Activated CD8-positive, alpha-beta T cell treated with anti-CD3 and anti-CD28 coated beads, Interleukin-2, amount 10 ng/mL, durations not matched to agents 7 days and 5 days (primary cell): ENCODE data around the gene LGI2. TPM values are rescaled to one million over a fixed set of nuclear protein-coding genes. Genes with fewer than 3 reads are reported as not detected.
"Not testable (repeated sequence)": the region's sequence is repeated elsewhere in the genome, so short reads cannot be mapped to it uniquely, and the experiment has no call there.

Experiments used
- ATAC-seq: fragments of 150-1000 bp; cut with Tn5 transposase; one replicate; pipeline ENCODE4 v1.10.0; 2021; ENCODE audit warnings: moderate library complexity
- CTCF ChIA-PET: fragments of 350-600 bp; sonication (Branson Sonifier 250); formaldehyde crosslinking; loops from one replicate; lab custom pipeline; 2021; ENCODE audit warnings: antibody characterized with exemption; lab: Charles Lee
- POLR2A ChIA-PET: fragments of 350-600 bp; sonication (Branson Sonifier 250); formaldehyde crosslinking; loops from one replicate; lab custom pipeline; 2021; ENCODE audit warnings: antibody characterized with exemption; lab: Charles Lee
- DNase-seq: peaks from one replicate; pipeline ENCODE4 v3.0.0-alpha.2; 2020
- H3K27ac Mint-ChIP-seq: one replicate; pipeline ENCODE4 v1.8.0; 2021; ENCODE audit warnings: mild to moderate bottlenecking, mixed read lengths
- H3K27me3 Mint-ChIP-seq: one replicate; pipeline ENCODE4 v1.8.0; 2021; ENCODE audit warnings: low read depth, mixed read lengths
- H3K36me3 Mint-ChIP-seq: one replicate; pipeline ENCODE4 v1.8.0; 2021; ENCODE audit warnings: low read depth, mixed read lengths
- H3K4me1 Mint-ChIP-seq: one replicate; pipeline ENCODE4 v1.8.0; 2021; ENCODE audit warnings: low read depth, mixed read lengths
- H3K4me3 Mint-ChIP-seq: one replicate; pipeline ENCODE4 v1.8.0; 2021; ENCODE audit warnings: mild to moderate bottlenecking, mixed read lengths
- H3K9me3 Mint-ChIP-seq: one replicate; pipeline ENCODE4 v1.8.0; 2022; ENCODE audit warnings: mixed read lengths; ENCODE audit not compliant: insufficient read depth
- total RNA-seq, 2 experiments: library from RNA; stranded (reverse); gene quantifications; one replicate each; pipeline ENCODE4 v1.2.3, GENCODE V29; 2021

The LGI2 gene
- total RNA-seq, 2 experiments from 2014 or later = not detected

- ChIA-PET POLR2A (no interaction called here), CTCF (no interaction called here)
- Mint-ChIP-seq H3K9me3 (no peaks in the 10 kb centered on the region), H3K4me3 (no peak overlapping the region), H3K27ac (no peak overlapping the region), H3K27me3 (no peaks in the 10 kb centered on the region), H3K4me1 (no peaks in the 10 kb centered on the region), H3K36me3 (no peaks in the 10 kb centered on the region)
- ATAC-seq (no peak), DNase-seq (no peak)
Observed at GRCh38 chr4:25063116-25063515, 32.4 kb upstream of the LGI2 start.

- H3K9me3 Mint-ChIP-seq = no peaks in the 10 kb centered on the region
- H3K36me3 Mint-ChIP-seq = no peaks in the 10 kb centered on the region
- no peak overlapping the region for H3K4me3 Mint-ChIP-seq
- no peak overlapping the region for H3K27ac Mint-ChIP-seq
- ChIA-PET POLR2A (no interaction called here), CTCF (no interaction called here)
- ATAC-seq (no peak), DNase-seq (no peak)
- peaks cover under 1% of the 10 kb centered on the region for H3K27me3 Mint-ChIP-seq
- no peaks in the 10 kb centered on the region for H3K4me1 Mint-ChIP-seq
Observed at GRCh38 chr4:25062098-25062497, 31.4 kb upstream of the LGI2 start.

- DNase-seq = no peak
- H3K27me3 Mint-ChIP-seq = peaks cover 3% of the 10 kb centered on the region
- CTCF ChIA-PET = no interaction called here
- H3K9me3 Mint-ChIP-seq = no peaks in the 10 kb centered on the region
- no peak overlapping the region for H3K27ac Mint-ChIP-seq
- no peak overlapping the region for H3K4me3 Mint-ChIP-seq
- POLR2A ChIA-PET = no interaction called here
- ATAC-seq = no peak
- H3K36me3 Mint-ChIP-seq = no peaks in the 10 kb centered on the region
- no peaks in the 10 kb centered on the region for H3K4me1 Mint-ChIP-seq
Observed at GRCh38 chr4:25061602-25062001, 30.9 kb upstream of the LGI2 start.

- ATAC-seq = no peak
- no peaks in the 10 kb centered on the region for H3K36me3 Mint-ChIP-seq
- POLR2A ChIA-PET = no interaction called here
- no peak overlapping the region for H3K4me3 Mint-ChIP-seq
- H3K27me3 Mint-ChIP-seq = peaks cover 3% of the 10 kb centered on the region
- no peaks in the 10 kb centered on the region for H3K4me1 Mint-ChIP-seq
- DNase-seq = no peak
- H3K9me3 Mint-ChIP-seq = no peaks in the 10 kb centered on the region
- no peak overlapping the region for H3K27ac Mint-ChIP-seq
- CTCF ChIA-PET = no interaction called here
Observed at GRCh38 chr4:25060963-25061340, 30.2 kb upstream of the LGI2 start.

GRCh38 chr4:25060241-25060962 lies 29.7 kb upstream of the LGI2 start:
- Mint-ChIP-seq H3K4me1 (no peaks in the 10 kb centered on the region), H3K36me3 (no peaks in the 10 kb centered on the region), H3K4me3 (no peak overlapping the region), H3K9me3 (no peaks in the 10 kb centered on the region), H3K27me3 (peaks cover 3% of the 10 kb centered on the region), H3K27ac (no peak overlapping the region)
- POLR2A ChIA-PET = no interaction called here
- ATAC-seq (no peak), DNase-seq (no peak)
- CTCF ChIA-PET = no interaction called here

GRCh38 chr4:25059791-25060190 lies 29.0 kb upstream of the LGI2 start:
- Mint-ChIP-seq H3K9me3 (no peaks in the 10 kb centered on the region), H3K4me1 (no peaks in the 10 kb centered on the region), H3K27ac (no peak overlapping the region), H3K36me3 (no peaks in the 10 kb centered on the region), H3K4me3 (no peak overlapping the region), H3K27me3 (peaks cover 3% of the 10 kb centered on the region)
- ATAC-seq (no peak), DNase-seq (no peak)
- CTCF ChIA-PET = no interaction called here
- POLR2A ChIA-PET = no interaction called here

GRCh38 chr4:25058796-25059195 lies 28.1 kb upstream of the LGI2 start:
- no peak for ATAC-seq
- ChIA-PET CTCF (no interaction called here), POLR2A (no interaction called here)
- Mint-ChIP-seq H3K27ac (no peak overlapping the region), H3K4me1 (no peaks in the 10 kb centered on the region), H3K36me3 (no peaks in the 10 kb centered on the region), H3K4me3 (no peak overlapping the region), H3K9me3 (no peaks in the 10 kb centered on the region), H3K27me3 (peaks cover 3% of the 10 kb centered on the region)
- DNase-seq = no peak

GRCh38 chr4:25057299-25057698 lies 26.6 kb upstream of the LGI2 start:
- H3K4me3 Mint-ChIP-seq = no peak overlapping the region
- H3K9me3 Mint-ChIP-seq = no peaks in the 10 kb centered on the region
- ATAC-seq (no peak), DNase-seq (no peak)
- no peak overlapping the region for H3K27ac Mint-ChIP-seq
- H3K4me1 Mint-ChIP-seq = no peaks in the 10 kb centered on the region
- CTCF ChIA-PET = no interaction called here
- peaks cover 3% of the 10 kb centered on the region for H3K27me3 Mint-ChIP-seq
- no peaks in the 10 kb centered on the region for H3K36me3 Mint-ChIP-seq
- POLR2A ChIA-PET = no interaction called here

GRCh38 chr4:25052037-25052436 lies 21.3 kb upstream of the LGI2 start:
- H3K27ac Mint-ChIP-seq, POLR2A ChIA-PET, H3K36me3 Mint-ChIP-seq, H3K9me3 Mint-ChIP-seq, H3K27me3 Mint-ChIP-seq, H3K4me1 Mint-ChIP-seq, ATAC-seq, H3K4me3 Mint-ChIP-seq, DNase-seq, CTCF ChIA-PET: not testable (repeated sequence)

GRCh38 chr4:25051534-25051933 lies 20.8 kb upstream of the LGI2 start:
- DNase-seq (no peak), ATAC-seq (no peak)
- no peaks in the 10 kb centered on the region for H3K4me1 Mint-ChIP-seq
- H3K27me3 Mint-ChIP-seq = no peaks in the 10 kb centered on the region
- H3K9me3 Mint-ChIP-seq = no peaks in the 10 kb centered on the region
- POLR2A ChIA-PET = no interaction called here
- CTCF ChIA-PET = no interaction called here
- no peak overlapping the region for H3K27ac Mint-ChIP-seq
- no peaks in the 10 kb centered on the region for H3K36me3 Mint-ChIP-seq
- no peak overlapping the region for H3K4me3 Mint-ChIP-seq

- no peaks in the 10 kb centered on the region for H3K9me3 Mint-ChIP-seq
- ChIA-PET POLR2A (no interaction called here), CTCF (no interaction called here)
- no peak overlapping the region for H3K27ac Mint-ChIP-seq
- no peaks in the 10 kb centered on the region for H3K4me1 Mint-ChIP-seq
- H3K36me3 Mint-ChIP-seq = no peaks in the 10 kb centered on the region
- H3K4me3 Mint-ChIP-seq = no peak overlapping the region
- no peaks in the 10 kb centered on the region for H3K27me3 Mint-ChIP-seq
- DNase-seq (no peak), ATAC-seq (no peak)
Observed at GRCh38 chr4:25050370-25051078, 19.8 kb upstream of the LGI2 start.

- POLR2A ChIA-PET = no interaction called here
- DNase-seq = no peak
- no peak overlapping the region for H3K4me3 Mint-ChIP-seq
Observed at GRCh38 chr4:25043548-25043947, 12.8 kb upstream of the LGI2 start.

More at GRCh38 chr4:25043548-25043947, 12.8 kb upstream of the LGI2 start:
- no peaks in the 10 kb centered on the region for H3K27me3 Mint-ChIP-seq
- no peaks in the 10 kb centered on the region for H3K4me1 Mint-ChIP-seq
- CTCF ChIA-PET = no interaction called here
- ATAC-seq = no peak
- H3K9me3 Mint-ChIP-seq = no peaks in the 10 kb centered on the region
- H3K36me3 Mint-ChIP-seq = no peaks in the 10 kb centered on the region
- H3K27ac Mint-ChIP-seq = no peak overlapping the region
